GF-D8 (cell line): ENCODE measurements around the gene CTCF.
A peak's percentile ranks its signal among the peaks of the same experiment; 100 is the strongest.

Experiments used
- DNase-seq: peaks from one replicate; lab custom pipeline; 2025; lab: John Stamatoyannopoulos, UW

The CTCF gene

GRCh38 chr16:67549240-67549639 lies 13.1 kb upstream of the CTCF start:
- DNase-seq: no peak

DNA sequence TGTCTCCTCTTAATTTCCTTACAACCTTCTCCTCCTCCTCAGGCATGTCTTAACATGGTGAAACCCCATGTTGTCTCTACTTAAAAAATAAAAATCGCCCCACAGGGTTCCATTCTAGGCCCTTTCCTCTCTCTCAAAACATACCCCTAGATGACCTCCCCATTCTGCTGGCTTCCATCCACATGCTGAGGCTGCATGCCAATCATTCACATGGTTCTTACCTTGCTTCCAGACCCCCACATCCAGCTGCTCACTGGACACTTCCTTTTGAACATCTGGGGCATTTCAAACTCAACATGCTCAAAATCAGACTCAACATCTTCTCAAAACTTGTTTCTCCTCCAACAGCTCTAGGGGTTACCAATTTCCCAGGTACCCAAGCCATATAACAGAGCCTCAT lies 12.4 kb upstream of the CTCF start:
- DNase-seq: no peak

GRCh38 chr16:67551091-67551490 lies 11.2 kb upstream of the CTCF start:
- no peak for DNase-seq

- no peak for DNase-seq
Observed at GRCh38 chr16:67551972-67552371, 10.4 kb upstream of the CTCF start.

- DNase-seq: peak; percentile 45
Observed at GRCh38 chr16:67552476-67552875, 9.8 kb upstream of the CTCF start.

GRCh38 chr16:67555795-67556212 lies 6.5 kb upstream of the CTCF start:
- DNase-seq: peak; percentile 15

DNA sequence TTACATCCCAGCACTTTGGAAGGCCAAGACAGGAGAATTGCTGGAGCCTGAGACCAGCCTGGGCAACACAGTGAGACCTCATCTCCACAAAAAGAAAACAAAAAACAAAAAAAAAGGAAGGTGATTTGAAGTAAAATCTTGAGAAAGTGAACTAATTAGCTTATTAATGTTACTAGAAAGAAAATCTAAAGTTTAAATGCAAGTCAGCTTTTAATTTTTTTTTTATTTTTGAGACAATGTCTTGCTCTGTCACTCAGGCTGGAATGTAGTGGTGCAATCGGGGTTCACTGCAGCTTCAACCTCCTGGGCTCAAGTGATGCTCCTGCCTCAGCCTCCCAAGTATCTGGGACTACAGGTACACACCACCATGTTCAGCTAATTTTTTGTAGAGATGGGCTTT lies 3.5 kb upstream of the CTCF start:
- DNase-seq: no peak

DNA sequence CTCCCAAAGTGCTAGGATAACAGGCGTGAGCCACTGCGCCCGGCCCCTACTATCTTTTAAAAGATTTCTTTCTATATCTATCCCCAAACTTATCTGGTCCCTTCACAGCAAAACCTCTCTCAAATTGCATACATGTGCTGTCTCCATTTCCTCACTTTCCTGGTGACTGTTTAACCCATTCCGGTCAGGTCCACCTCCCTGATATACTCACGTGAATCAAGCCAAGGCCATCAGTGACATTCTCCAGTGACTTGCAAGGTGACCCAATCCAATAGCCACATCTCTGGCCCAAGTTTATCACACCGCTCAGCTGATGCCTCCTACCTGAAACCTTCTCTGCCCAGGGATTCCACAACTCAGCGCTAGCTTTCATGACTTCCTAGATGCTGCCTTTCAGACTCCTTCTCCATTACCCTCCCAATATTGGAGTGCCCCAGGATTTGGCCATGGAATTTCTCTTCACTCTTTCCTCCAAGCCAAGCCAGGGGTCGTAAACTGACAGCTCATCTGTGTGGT lies 1.4 kb upstream of the CTCF start:
- no peak for DNase-seq

DNA sequence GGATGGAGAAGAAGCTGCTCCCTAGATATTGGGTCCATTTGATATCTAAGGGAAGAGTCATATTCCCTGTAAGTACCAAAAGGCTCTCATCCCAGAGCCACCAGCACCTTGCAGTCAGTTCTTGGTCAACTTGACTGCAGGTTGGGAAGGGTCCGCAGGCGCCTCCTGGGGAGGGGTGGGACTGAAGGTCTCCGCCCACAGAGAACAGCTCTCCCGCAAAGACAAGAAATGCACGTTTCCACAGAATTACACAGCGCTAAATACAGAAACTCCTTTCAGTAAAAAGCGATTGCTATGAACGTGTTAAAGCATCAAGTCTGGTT lies 864 bp upstream of the CTCF start:
- no peak for DNase-seq

- DNase-seq: peak; percentile 96
Observed at GRCh38 chr16:67561824-67562525, 351 bp upstream of the CTCF start.

DNA sequence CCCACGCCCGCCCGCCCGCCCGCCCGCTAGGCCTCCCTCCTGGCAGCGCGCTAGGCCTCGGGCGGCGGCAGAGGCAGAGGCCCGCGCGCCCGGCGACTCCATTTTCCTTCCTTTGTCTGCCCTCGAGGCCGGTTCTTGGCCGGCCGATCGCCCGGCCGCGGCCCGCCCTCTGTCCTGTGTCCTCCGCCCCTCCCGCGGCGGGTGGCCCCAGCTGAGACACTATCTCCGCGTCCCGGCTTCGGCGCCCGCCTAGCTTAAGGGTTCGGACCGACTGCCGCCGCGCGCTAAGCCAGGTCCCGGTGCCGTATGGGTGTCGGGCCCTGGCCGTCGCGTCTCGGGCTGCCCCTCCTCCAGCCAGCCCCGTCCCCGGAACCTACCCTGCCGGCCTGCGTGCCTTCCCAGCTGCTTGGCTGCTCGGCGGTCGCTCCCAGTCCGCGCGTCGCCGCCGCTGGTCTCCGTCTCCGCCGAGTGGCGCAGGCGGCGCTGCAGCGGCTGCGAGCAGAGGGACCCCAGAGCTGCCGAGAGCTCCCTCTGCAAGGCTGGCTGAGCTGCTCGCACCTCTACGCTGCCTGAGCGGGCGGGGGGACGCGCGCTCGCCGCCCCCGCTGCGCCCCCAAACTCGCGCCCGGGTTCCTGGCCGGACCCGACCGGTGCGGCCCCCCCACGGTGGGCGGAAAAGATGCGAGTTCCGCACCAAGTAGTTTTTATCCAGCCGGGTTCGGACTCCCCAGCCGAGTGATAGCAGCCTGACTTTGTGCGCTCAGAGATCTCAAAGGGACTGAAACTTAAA lies 787 bp downstream of the CTCF start:
- peak; percentile 17 for DNase-seq

- DNase-seq: peak; percentile 37
Observed at GRCh38 chr16:67563708-67564468, 1.6 kb downstream of the CTCF start.

DNA sequence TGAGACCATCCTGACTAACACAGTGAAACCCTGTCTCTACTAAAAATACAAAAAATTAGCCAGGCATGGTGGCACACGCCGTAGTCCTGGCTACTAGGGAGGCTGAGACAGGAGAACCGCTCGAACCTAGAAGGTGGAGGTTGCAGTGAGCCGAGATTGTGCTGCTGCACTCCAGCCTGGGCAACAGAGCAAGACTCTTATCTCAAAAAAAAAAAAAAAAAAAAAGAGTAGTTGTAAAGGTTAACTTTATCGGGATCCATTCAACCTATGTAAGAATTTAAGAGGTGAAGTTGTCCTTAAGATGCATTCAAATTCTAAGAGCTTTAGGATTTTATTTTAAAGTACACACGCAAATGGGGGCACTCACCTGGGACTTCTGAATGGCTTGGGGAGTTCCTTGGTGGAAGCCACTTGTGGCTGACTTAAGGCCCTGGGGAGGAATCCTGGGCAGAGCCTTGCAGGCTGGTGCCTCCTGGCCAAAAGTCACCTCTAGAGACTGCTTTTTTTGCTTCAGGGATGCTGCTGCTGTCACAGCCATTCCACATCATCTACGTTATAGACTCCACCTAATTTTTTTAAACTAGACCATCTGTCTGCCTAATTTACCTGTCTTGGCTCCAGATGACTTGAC lies 3.3 kb downstream of the CTCF start:
- no peak for DNase-seq

GRCh38 chr16:67571464-67571863 lies 9.1 kb downstream of the CTCF start:
- no peak for DNase-seq

DNA sequence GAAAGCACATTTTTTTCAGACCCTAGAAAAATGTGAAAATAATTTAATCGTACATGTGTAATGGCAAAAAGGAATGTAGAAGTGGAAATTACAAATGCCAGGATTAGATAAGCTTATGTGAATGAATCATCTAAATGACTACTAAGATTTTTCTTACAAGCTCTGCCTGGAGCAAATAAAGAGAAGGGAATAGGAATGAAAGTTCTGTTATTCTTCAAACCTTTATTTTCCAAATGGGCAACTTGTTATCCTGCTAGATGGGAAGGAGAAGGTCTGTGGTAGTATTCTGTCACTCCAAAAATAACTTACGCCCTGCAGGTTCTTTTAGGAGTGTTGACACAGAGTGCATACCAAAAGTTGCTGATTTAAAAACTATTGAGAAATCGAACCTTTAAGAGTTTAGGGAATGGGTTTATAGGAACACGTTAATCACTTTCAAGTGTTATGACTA lies 9.7 kb downstream of the CTCF start:
- DNase-seq: no peak

- no peak for DNase-seq
Observed at GRCh38 chr16:67579686-67580085, 17.4 kb downstream of the CTCF start.

DNA sequence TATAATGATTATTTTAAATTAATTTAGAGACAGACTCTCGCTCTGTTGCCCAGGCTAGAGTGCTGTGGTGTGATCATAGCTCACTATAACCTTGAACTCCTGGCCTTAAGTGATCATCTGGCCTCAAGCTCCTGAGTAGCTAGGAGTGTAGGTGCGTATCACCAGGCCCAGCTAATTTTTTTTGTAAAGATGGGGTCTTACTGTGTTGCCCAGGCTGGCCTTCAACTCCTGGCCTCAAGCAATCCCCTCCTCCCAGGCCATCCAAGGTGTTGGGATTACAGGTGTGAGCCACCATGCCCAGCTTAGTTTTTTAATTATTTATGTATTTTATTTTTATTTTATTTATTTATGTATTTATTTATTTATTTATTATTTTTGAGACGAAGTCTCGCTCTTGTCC lies 17.9 kb downstream of the CTCF start:
- no peak for DNase-seq

GRCh38 chr16:67593288-67593687 lies 31.0 kb downstream of the CTCF start:
- no peak for DNase-seq

- DNase-seq: no peak
Observed at GRCh38 chr16:67593701-67594100, 31.4 kb downstream of the CTCF start.

DNA sequence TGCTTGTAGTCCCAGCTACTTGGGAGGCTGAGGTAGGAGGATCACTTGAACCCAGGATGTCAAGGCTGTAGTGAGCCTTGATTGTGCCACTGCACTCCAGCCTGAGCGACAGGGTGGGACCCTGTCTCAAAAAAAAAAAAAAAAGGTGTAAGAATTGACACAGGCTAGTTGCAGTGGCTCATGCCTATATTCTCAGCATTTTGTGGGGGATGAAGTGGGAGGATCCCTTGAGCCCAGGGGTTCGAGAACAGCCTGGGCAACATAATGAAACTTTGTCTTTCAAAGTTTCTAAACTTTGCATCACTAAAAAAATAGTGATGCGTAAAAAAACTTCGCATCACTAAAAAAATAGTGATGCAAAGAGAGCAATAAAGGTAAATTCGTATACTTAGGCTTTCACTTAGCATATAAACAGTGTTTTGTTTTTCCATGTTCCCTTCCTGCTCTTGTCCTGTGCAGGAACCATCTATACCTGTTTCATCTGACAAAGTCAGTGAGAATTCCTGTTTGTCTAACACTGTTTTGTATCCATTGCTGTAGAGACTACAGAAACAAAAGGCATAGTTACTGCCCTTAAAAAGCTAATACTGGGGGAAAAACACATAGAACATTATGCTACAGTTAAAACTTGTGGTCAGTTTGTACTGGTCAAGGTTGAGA lies 32.1 kb downstream of the CTCF start:
- DNase-seq: no peak

GRCh38 chr16:67594956-67595355 lies 32.6 kb downstream of the CTCF start:
- no peak for DNase-seq

DNA sequence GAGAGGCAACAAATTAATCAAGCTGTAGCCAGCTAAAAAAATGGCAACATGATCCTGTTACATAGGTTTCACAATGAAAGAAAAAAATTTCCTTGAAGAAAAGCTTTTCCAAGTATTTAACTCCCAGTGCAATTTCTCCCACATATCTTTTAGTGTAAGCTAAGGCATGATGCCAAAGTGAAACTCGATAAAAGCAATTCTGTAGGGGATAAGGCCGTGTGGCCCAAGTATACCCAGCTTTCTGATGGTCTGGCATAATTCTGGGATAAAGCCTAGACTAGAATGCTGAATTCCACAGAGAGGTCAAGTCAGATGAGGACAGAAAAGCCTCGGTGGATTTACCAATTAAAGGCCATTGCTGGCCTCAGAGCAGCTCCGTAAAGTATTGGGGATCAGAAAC lies 36.2 kb downstream of the CTCF start:
- no peak for DNase-seq
